Ovary (tissue), 3 donors: ENCODE results near the gene LMF1.
"Not testable (repeated sequence)": the region's sequence is repeated elsewhere in the genome, so short reads cannot be mapped to it uniquely, and the experiment has no call there.

ENCODE experiments used
- POLR2A ChIP-seq: fragments of 450-650 bp; IDR thresholded peaks from one replicate; pipeline ENCODE4 v1.6.1; 2017; ENCODE audit warnings: antibody characterized with exemption, mild to moderate bottlenecking, moderate library complexity
- TF ChIP-seq, protein P1 (sequence below), 3 donors: fragments of 450-650 bp in 2 of 3; fragments of 200-600 bp in 1 of 3; IDR thresholded peaks; one replicate each; pipeline versions ENCODE4 v1.5.1 to v1.8.0; 2016 to 2022; ENCODE audit warnings: antibody characterized with exemption in 3 of 3, mild to moderate bottlenecking in 1 of 3
- donor health status: DM: no; HTN: no; CAD: no.

DNA sequence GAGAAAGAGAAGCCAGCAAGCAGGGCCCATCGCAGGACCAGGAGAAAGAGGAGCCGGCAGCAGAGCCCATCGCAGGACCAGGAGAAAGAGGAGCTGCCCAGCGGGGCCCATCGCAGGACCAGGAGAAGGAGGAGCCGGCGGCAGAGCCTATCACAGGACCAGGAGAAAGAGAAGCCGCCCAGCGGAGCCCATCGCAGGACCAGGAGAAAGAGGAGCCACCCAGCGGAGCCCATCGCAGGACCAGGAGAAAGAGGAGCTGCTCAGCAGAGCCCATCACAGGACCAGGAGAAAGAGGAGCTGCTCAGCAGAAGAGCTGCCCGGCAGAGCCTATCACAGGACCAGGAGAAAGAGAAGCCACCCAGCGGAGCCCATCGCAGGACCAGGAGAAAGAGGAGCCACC lies 88.1 kb downstream of the LMF1 start:
- TF ChIP-seq, protein P1, sequence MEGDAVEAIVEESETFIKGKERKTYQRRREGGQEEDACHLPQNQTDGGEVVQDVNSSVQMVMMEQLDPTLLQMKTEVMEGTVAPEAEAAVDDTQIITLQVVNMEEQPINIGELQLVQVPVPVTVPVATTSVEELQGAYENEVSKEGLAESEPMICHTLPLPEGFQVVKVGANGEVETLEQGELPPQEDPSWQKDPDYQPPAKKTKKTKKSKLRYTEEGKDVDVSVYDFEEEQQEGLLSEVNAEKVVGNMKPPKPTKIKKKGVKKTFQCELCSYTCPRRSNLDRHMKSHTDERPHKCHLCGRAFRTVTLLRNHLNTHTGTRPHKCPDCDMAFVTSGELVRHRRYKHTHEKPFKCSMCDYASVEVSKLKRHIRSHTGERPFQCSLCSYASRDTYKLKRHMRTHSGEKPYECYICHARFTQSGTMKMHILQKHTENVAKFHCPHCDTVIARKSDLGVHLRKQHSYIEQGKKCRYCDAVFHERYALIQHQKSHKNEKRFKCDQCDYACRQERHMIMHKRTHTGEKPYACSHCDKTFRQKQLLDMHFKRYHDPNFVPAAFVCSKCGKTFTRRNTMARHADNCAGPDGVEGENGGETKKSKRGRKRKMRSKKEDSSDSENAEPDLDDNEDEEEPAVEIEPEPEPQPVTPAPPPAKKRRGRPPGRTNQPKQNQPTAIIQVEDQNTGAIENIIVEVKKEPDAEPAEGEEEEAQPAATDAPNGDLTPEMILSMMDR (IDR thresholded peaks at IDR 0.05), result not testable (repeated sequence)
- TF ChIP-seq POLR2A, result not testable (repeated sequence)
